Measurements from ENCODE around the gene RIMBP2.

Gene RIMBP2

DNA sequence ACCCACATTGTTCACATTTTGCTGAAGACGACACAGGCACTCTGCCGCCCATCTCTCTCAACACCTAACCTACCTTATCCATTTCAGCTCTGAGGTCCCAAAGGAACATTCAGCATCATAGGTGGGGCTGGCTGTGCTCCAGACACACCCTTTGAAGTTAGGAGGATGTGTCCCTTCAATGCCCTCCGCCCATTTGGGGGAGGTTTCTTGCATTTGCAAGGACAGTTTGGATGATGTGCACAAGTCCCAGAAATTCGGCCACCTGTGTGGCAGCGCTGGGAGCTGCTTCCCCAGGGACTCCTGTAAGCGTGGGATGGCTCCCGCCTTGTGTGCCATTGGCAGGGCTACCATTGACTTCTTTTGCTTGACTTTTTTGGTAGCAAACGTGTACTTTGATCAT is 113.8 kb downstream of the RIMBP2 start:
- Histone ChIP-seq H3K4me2 (ENCODE audit: insufficient read depth, low read length, poor library complexity, severe bottlenecking) (no peak overlapping the region), H3K27ac (replicated peaks; ENCODE audit: low read length) (no peak overlapping the region), H3K23ac (ENCODE audit: low read depth, low read length, poor library complexity) (no peak overlapping the region), H3K18ac (ENCODE audit: low read length) (no peak overlapping the region), H3K9ac (ENCODE audit: low read depth, low read length, poor library complexity) (no peak overlapping the region), H4K91ac (ENCODE audit: low read depth, low read length, poor library complexity) (no peak overlapping the region), H2BK120ac (ENCODE audit: low read depth, low read length) (no peak overlapping the region), H2BK15ac (ENCODE audit: low read length) (no peak overlapping the region), H3K9me3 (replicated peaks in 1 of 2; ENCODE audit: control insufficient read depth in 2 of 2, insufficient read depth in 1 of 2, low read depth in 1 of 2, low read length in 2 of 2) (no peaks in the 10 kb centered on the region), H3K4ac (ENCODE audit: low read length) (no peak overlapping the region), H3K14ac (ENCODE audit: low read length) (no peak overlapping the region), H3K4me1 (ENCODE audit: control insufficient read depth in 2 of 2, insufficient read depth in 1 of 2, low read depth in 1 of 2, low read length in 2 of 2) (no peaks in the 10 kb centered on the region), H3K79me1 (ENCODE audit: low read depth, low read length) (no peaks in the 10 kb centered on the region), H3K4me3 (ENCODE audit: low read length in 2 of 2) (no peak overlapping the region), H2AK5ac (ENCODE audit: low read depth, low read length) (no peak overlapping the region), H2BK12ac (ENCODE audit: low read length) (no peak overlapping the region), H4K8ac (ENCODE audit: low read depth, low read length) (no peak overlapping the region), H3K27me3 (ENCODE audit: control insufficient read depth in 3 of 3, insufficient read depth in 3 of 3, low read depth in 1 of 3, low read length in 3 of 3) (no peaks in the 10 kb centered on the region), H3K36me3 (replicated peaks in 1 of 2; ENCODE audit: control insufficient read depth in 2 of 2, insufficient read depth in 2 of 2, low read length in 2 of 2) (peaks cover 0 to 2% of the 10 kb centered on the region in 2 donors), H2AFZ (ENCODE audit: low read length) (no peak overlapping the region), H2BK5ac (ENCODE audit: low read length) (no peak overlapping the region)
- no peak for DNase-seq (ENCODE audit: low spot score)
- no CpG with 5 or more reads among the region's 8 CpGs for WGBS, 2 donors (ENCODE audit: extremely low coverage in 2 of 2, insufficient read length in 2 of 2, insufficient replicate concordance in 1 of 2)

DNA sequence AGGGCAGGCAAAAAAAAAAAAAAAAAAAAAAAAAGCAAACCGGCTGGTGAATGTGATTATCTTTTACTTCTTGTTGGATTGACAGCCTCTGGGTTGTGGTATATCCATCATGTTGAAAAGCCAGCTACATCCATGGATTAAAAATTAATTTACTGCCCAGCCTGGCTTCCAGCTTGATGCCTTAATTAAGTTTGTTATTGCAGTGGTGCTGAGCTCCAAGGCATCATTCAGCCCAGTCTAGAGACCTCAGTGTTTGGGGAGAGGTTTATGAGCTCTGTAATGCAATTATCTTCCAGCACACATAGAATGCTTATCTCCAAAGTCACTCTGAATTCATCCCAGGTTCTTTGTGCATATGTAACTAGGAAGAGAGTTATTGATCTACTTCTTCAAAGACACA is 114.8 kb downstream of the RIMBP2 start:
- no peak overlapping the region for H3K27ac ChIP-seq (replicated peaks; ENCODE audit: low read length)
- no peak overlapping the region for H2BK5ac ChIP-seq (ENCODE audit: low read length)
- DNase-seq (ENCODE audit: low spot score) = no peak
- H3K23ac ChIP-seq (ENCODE audit: low read depth, low read length, poor library complexity) = no peak overlapping the region
- H2AFZ ChIP-seq (ENCODE audit: low read length) = no peak overlapping the region
- H2AK5ac ChIP-seq (ENCODE audit: low read depth, low read length) = no peak overlapping the region
- no peak overlapping the region for H3K4ac ChIP-seq (ENCODE audit: low read length)
- H4K91ac ChIP-seq (ENCODE audit: low read depth, low read length, poor library complexity) = no peak overlapping the region
- no peak overlapping the region for H2BK120ac ChIP-seq (ENCODE audit: low read depth, low read length)
- H3K36me3 ChIP-seq (replicated peaks in 1 of 2; ENCODE audit: control insufficient read depth in 2 of 2, insufficient read depth in 2 of 2, low read length in 2 of 2) = peaks cover 0 to 2% of the 10 kb centered on the region in 2 donors
- no peaks in the 10 kb centered on the region for H3K27me3 ChIP-seq (ENCODE audit: control insufficient read depth in 3 of 3, insufficient read depth in 3 of 3, low read depth in 1 of 3, low read length in 3 of 3)
- no peak overlapping the region for H3K4me3 ChIP-seq (ENCODE audit: low read length in 2 of 2)
- no peak overlapping the region for H3K4me2 ChIP-seq (ENCODE audit: insufficient read depth, low read length, poor library complexity, severe bottlenecking)
- no peak overlapping the region for H4K8ac ChIP-seq (ENCODE audit: low read depth, low read length)
- no peaks in the 10 kb centered on the region for H3K79me1 ChIP-seq (ENCODE audit: low read depth, low read length)
- no peaks in the 10 kb centered on the region for H3K4me1 ChIP-seq (ENCODE audit: control insufficient read depth in 2 of 2, insufficient read depth in 1 of 2, low read depth in 1 of 2, low read length in 2 of 2)
- H3K18ac ChIP-seq (ENCODE audit: low read length) = no peak overlapping the region
- no CpG with 5 or more reads among the region's 1 CpG for WGBS, 2 donors (ENCODE audit: extremely low coverage in 2 of 2, insufficient read length in 2 of 2, insufficient replicate concordance in 1 of 2)
- H3K14ac ChIP-seq (ENCODE audit: low read length) = no peak overlapping the region
- H3K9ac ChIP-seq (ENCODE audit: low read depth, low read length, poor library complexity) = no peak overlapping the region
- no peak overlapping the region for H2BK12ac ChIP-seq (ENCODE audit: low read length)
- H3K9me3 ChIP-seq (replicated peaks in 1 of 2; ENCODE audit: control insufficient read depth in 2 of 2, insufficient read depth in 1 of 2, low read depth in 1 of 2, low read length in 2 of 2) = no peaks in the 10 kb centered on the region
- H2BK15ac ChIP-seq (ENCODE audit: low read length) = no peak overlapping the region

DNA sequence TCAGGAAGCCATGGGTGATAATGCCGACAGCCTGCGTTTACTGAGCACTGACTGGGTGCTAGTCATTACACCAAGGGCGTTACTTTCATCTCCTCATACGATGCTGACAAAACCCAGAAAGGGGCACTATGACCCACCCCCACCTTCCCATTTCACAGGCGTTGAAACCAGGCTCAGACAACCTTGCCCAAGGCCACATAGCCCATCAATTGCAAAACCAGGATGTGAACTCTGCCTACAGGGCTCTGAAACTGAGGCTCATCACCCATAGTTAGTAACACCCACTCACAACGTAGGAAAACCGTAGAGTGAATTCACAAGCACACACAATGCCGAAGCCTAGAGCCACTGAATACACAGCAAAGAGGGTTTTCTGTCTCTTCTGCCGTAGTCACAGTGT is 119.9 kb downstream of the RIMBP2 start:
- Histone ChIP-seq H3K9me3 (replicated peaks in 1 of 2; ENCODE audit: control insufficient read depth in 2 of 2, insufficient read depth in 1 of 2, low read depth in 1 of 2, low read length in 2 of 2) (no peaks in the 10 kb centered on the region), H3K27ac (replicated peaks; ENCODE audit: low read length) (no peak overlapping the region), H3K23ac (ENCODE audit: low read depth, low read length, poor library complexity) (no peak overlapping the region), H3K36me3 (replicated peaks in 1 of 2; ENCODE audit: control insufficient read depth in 2 of 2, insufficient read depth in 2 of 2, low read length in 2 of 2) (peaks cover 0 to 2% of the 10 kb centered on the region in 2 donors), H4K91ac (ENCODE audit: low read depth, low read length, poor library complexity) (no peak overlapping the region), H2BK120ac (ENCODE audit: low read depth, low read length) (no peak overlapping the region), H3K4ac (ENCODE audit: low read length) (no peak overlapping the region), H2AK5ac (ENCODE audit: low read depth, low read length) (no peak overlapping the region), H2AFZ (ENCODE audit: low read length) (no peak overlapping the region), H3K4me1 (ENCODE audit: control insufficient read depth in 2 of 2, insufficient read depth in 1 of 2, low read depth in 1 of 2, low read length in 2 of 2) (peaks cover 0 to 2% of the 10 kb centered on the region in 2 donors), H3K27me3 (ENCODE audit: control insufficient read depth in 3 of 3, insufficient read depth in 3 of 3, low read depth in 1 of 3, low read length in 3 of 3) (no peaks in the 10 kb centered on the region), H2BK12ac (ENCODE audit: low read length) (no peak overlapping the region), H2BK5ac (ENCODE audit: low read length) (no peak overlapping the region), H3K18ac (ENCODE audit: low read length) (no peak overlapping the region), H3K4me2 (ENCODE audit: insufficient read depth, low read length, poor library complexity, severe bottlenecking) (no peak overlapping the region), H3K4me3 (ENCODE audit: low read length in 2 of 2) (no peak overlapping the region), H3K9ac (ENCODE audit: low read depth, low read length, poor library complexity) (no peak overlapping the region), H3K14ac (ENCODE audit: low read length) (no peak overlapping the region), H4K8ac (ENCODE audit: low read depth, low read length) (no peak overlapping the region), H3K79me1 (ENCODE audit: low read depth, low read length) (no peaks in the 10 kb centered on the region), H2BK15ac (ENCODE audit: low read length) (no peak overlapping the region)
- WGBS, 2 donors (ENCODE audit: extremely low coverage in 2 of 2, insufficient read length in 2 of 2, insufficient replicate concordance in 1 of 2) = no CpG with 5 or more reads among the region's 9 CpGs
- DNase-seq (ENCODE audit: low spot score) = no peak

DNA sequence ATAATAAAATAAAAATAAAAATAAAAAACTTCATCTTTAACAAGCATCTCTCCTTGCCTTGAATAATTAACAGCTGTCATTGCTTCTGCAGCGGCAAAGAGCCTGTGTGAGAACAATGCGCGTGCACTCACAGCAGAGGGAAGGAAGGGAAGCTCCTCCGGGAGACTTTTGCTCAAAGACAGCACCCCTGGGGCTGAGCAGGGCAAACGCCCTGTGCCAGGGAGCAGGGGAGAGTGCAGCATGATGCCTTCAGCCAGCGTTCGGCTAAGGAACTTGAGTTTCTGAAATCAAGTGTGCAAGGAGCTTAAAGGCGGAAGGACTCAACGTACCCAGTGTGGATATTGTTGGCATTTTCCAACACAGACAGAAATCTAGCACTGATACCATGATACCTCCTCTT is 120.5 kb downstream of the RIMBP2 start:
- Histone ChIP-seq H2BK120ac (ENCODE audit: low read depth, low read length) (no peak overlapping the region), H2AFZ (ENCODE audit: low read length) (no peak overlapping the region), H3K18ac (ENCODE audit: low read length) (no peak overlapping the region), H2AK5ac (ENCODE audit: low read depth, low read length) (no peak overlapping the region), H3K79me1 (ENCODE audit: low read depth, low read length) (no peaks in the 10 kb centered on the region), H3K14ac (ENCODE audit: low read length) (no peak overlapping the region), H3K9ac (ENCODE audit: low read depth, low read length, poor library complexity) (no peak overlapping the region), H3K27ac (replicated peaks; ENCODE audit: low read length) (no peak overlapping the region), H3K4me2 (ENCODE audit: insufficient read depth, low read length, poor library complexity, severe bottlenecking) (no peak overlapping the region), H4K8ac (ENCODE audit: low read depth, low read length) (no peak overlapping the region), H3K4ac (ENCODE audit: low read length) (no peak overlapping the region), H3K36me3 (replicated peaks in 1 of 2; ENCODE audit: control insufficient read depth in 2 of 2, insufficient read depth in 2 of 2, low read length in 2 of 2) (no peaks in the 10 kb centered on the region), H4K91ac (ENCODE audit: low read depth, low read length, poor library complexity) (no peak overlapping the region), H2BK5ac (ENCODE audit: low read length) (no peak overlapping the region), H3K27me3 (ENCODE audit: control insufficient read depth in 3 of 3, insufficient read depth in 3 of 3, low read depth in 1 of 3, low read length in 3 of 3) (no peaks in the 10 kb centered on the region), H2BK12ac (ENCODE audit: low read length) (no peak overlapping the region), H3K9me3 (replicated peaks in 1 of 2; ENCODE audit: control insufficient read depth in 2 of 2, insufficient read depth in 1 of 2, low read depth in 1 of 2, low read length in 2 of 2) (no peaks in the 10 kb centered on the region), H3K4me3 (ENCODE audit: low read length in 2 of 2) (no peak overlapping the region), H2BK15ac (ENCODE audit: low read length) (no peak overlapping the region), H3K4me1 (ENCODE audit: control insufficient read depth in 2 of 2, insufficient read depth in 1 of 2, low read depth in 1 of 2, low read length in 2 of 2) (peaks cover 0 to 2% of the 10 kb centered on the region in 2 donors), H3K23ac (ENCODE audit: low read depth, low read length, poor library complexity) (no peak overlapping the region)
- WGBS, 2 donors (ENCODE audit: extremely low coverage in 2 of 2, insufficient read length in 2 of 2, insufficient replicate concordance in 1 of 2) = no CpG with 5 or more reads among the region's 9 CpGs
- no peak for DNase-seq (ENCODE audit: low spot score)

Data from neuronal stem cell (in vitro differentiated cells).